ENCODE measurements around the gene FAM131B.
"Not testable (repeated sequence)": the region's sequence is repeated elsewhere in the genome, so short reads cannot be mapped to it uniquely, and the experiment has no call there.

FAM131B gene

DNA sequence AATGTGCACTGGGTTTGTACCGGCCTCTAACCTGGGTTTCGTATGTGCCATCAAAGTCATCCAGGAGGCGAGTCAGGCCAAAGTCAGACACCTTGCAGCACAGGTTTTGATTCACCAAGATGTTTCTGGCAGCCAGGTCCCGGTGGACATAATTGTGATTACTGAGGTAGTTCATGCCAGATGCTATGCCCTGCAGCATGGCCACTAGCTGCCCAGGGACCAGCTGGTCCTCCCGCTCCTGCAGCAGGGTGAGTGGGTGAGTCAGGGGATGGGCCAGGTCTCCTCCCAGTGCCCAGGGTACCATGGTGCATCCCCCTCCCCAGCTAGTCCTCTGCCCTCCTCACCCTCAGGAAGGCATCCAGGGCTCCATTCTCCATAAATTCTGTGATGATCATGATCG lies 32.3 kb upstream of the FAM131B start:
- DNase-seq: no peak

DNA sequence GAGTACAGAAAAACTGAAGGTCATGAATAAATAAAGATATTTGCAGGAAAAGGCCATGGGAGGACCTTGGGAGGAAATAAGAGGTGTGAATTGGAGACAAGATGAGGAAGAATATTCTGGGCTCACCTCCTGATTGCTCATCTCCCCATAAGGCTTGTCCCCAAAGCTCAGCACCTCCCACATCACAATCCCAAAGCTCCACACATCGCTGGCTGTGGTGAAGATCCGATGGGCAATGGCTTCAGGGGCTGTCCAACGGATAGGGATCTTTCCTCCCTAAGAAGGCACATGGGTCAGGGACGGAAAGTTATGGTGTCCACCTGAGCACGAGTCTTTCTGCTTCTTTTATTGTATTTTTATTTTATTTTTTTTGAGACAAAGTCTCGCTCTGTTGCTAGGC lies 31.6 kb upstream of the FAM131B start:
- DNase-seq: no peak

DNA sequence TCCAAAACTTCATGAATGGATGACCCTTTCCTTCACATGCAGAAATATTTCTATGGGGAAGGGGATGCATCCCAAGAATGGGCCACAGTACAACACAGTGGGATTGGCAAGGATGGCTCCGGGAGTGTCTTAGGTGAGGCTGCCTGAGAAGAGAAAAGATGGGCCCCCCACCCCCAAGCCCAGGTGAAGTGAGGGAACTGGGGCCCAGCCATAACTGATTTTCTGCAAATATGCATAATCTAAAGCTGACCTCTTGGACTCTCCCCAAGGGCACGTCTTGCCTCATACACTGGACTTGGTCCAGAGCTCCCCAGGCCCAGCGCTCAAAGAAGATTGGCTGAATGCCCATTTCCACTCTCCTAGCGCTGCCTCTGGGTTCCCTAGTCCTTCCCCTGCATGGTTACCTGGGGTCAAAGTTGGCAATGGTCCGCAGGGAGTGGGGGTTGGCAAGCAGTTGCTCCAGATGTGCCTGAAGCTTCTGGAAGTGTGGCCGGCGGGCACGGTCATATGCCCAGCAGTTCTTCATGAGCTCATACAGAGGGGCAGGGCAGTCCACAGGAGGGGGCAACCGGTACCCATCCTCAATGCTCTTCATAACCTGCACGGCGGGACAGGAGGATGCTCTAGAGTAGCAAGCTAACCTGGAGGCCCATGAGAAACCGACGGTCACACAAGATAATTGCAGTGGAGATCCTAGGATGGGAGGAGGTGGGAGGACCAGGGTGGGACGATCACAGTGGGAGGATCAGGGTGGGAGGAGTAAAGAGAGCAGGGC lies 30.9 kb upstream of the FAM131B start:
- no peak for DNase-seq

DNA sequence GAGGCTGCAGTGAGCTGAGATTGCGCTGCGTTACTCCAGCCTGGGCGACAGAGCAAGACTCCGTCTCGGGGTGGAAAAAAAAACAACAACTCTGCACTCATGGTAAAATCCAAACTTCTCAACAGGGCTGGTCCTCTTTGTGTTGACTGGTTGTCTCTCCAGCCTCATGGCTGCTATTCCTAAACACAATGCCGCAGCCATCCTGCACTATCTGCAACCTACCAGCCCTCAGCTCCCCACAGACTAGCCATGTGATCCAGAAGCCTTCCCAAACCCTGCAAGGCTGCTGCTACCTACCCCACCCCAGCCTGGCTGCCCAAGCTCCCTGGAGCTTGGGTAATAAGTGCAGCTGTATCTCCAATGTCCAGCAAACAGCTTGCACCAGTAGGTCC lies 30.4 kb upstream of the FAM131B start:
- DNase-seq: no peak

DNA sequence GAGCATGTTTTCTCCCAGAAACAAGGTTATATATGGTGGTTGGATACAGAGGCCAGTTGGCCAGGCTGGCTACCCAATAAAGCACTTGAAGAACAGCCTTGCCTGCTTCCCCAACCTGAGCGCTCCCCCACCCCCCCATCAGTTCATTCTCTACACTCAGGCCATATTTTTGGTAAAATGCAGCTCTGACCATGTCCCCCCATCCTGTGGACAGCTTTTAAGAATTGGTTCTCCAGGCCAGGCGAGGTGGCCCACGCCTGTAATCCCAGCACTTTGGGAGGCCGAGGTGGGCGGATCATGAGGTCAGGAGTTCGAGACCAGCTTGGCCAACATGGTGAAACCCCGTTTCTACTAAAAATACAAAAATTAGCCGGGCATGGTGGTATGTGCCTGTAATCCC lies 29.9 kb upstream of the FAM131B start:
- DNase-seq: not testable (repeated sequence)

DNA sequence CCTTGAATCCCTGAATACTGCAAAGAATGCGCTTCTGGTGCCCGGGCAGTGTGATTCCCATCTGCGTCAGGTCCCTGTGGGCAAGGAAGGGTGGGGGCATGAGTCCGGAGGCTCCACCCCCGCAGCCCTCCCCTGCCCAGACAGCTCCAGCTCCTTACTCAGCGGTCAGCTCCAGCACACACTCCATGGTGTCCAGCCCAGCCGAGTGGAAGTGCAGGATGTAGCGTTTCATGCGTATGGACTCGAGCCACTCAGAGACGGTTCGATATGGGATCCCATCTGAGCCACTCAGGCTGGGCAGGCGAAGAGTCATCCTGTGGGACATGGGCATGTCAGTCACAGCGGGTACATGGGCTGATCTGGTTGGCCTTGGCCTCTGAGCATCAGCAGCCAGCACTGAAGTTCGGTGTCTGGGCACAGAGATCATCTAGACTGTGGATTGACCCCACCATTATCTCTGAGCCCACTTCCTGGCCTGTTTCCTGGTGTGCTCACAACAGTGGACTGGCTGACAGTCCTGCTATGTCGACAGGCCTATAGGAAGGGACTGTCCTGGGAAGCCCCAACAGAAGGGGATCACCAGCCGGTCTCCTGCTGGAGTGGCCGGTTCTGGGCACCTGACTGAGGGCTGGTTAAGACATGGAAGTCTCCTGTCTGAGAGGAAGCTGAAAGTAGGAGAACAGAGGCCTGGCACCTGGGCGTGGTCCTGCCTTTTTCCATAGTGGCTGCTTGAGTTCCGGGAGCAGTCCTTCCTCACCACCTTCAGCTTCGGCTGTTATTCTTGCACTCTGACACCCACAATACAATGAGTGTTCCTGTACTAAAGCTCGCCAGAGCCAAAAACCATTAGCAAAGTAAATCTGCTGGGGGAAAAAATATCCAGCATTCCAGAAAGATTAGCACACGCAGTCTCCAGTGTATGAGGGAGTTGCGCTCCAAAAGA lies 29.2 kb upstream of the FAM131B start:
- no peak for DNase-seq

DNA sequence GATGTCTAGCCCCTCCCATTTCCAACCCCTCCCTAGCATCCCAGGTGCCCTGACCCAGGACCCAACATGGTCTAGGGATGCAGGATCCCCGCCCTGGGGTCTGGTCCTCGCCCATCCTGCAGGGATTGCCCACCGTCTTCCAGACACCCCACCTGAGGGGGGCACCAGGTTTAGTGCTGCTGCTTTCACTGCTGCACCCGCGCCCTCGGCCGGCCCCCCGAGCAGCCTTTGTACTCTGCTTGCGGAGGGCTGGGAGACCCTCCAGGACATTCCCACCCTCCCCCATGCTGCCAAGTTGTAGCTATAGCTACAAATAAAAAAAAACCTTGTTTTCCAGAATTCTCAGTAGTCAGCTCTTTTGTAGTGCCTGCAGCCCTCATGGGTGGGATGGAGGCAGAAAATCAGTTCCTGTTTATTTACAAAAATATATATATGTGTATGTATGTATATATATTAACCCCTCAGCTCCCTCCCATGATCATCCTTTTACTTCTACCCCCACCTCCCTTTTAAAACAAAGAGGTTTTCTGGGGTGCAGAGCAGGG lies 28.3 kb upstream of the FAM131B start:
- no peak for DNase-seq

DNA sequence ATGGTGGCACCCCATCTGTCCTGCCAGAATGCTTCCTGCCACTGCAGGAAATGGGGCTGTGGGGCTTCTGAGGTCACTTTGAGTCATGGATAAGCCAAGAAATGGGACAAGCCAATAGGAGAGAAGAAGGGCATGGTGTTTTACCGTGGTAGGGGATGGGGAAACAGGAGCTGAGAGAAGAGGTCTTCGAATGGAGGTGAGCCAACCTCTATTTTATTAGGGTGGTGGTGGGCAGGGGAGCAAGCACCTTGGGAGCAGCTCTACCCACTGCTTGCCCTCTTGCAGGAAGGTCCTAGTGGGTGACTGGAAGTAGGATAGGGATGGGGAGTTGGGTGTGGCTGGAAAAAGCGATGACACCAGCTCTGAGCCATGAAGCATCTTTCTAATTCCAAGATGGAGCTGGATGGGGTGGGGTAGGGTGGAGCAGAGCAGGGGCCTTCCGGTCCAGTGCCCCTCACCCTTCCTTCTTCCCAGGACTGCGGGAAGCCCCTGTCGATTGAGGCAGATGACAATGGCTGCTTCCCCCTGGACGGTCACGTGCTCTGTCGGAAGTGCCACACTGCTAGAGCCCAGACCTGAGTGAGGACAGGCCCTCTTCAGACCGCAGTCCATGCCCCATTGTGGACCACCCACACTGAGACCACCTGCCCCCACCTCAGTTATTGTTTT lies 27.7 kb upstream of the FAM131B start:
- DNase-seq: no peak

DNA sequence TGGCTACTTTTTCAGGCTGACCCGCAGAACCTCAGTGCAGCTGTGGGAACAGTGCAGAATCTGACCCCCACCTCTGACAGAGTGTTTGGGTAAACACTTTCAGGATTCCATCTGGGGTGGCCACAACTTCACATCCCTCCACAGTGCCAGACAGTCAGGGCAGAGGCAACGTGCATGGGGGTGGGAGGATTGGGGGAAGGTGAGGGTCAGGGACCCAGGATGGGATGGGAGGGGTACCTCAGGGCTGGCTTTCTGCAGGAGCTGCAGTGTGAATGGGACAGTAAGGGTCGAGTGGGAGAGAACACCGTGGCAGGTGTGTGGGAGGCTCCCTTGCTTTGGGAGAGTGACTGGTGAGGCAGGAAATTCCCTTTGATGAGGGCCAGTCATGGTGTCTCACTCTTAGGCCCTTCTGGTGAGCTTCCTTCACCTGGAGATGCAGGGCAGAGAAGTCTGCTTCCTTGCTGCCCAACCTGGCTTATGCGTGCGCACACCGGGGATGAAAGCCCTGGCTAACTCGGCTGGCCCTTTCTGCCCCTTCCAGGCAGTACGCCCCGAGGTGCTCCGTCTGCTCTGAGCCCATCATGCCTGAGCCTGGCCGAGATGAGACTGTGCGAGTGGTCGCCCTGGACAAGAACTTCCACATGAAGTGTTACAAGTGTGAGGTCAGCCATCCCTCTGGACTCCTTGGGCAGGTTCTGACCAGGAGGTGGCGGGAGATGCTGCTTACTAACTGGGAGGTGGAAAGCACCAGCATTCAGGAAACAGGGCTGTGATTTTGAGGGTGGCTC lies 27.0 kb upstream of the FAM131B start:
- no peak for DNase-seq

DNA sequence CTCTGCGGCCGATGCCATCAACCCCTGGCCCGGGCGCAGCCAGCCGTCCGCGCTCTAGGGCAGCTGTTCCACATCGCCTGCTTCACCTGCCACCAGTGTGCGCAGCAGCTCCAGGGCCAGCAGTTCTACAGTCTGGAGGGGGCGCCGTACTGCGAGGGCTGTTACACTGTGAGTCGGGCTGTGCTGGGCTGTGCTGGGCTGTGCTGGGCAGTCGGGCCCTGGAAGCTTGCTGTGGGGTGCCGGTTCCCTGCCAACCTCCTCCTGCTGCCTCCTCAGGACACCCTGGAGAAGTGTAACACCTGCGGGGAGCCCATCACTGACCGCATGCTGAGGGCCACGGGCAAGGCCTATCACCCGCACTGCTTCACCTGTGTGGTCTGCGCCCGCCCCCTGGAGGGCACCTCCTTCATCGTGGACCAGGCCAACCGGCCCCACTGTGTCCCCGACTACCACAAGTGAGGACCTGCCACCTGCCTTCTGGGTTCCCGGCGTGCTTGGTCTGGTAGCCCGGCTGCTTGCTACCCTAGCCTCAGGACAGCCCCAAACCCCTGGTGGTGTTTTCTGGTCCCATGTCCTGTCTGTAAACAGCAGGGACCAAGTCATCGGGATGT lies 26.1 kb upstream of the FAM131B start:
- DNase-seq: no peak

DNA sequence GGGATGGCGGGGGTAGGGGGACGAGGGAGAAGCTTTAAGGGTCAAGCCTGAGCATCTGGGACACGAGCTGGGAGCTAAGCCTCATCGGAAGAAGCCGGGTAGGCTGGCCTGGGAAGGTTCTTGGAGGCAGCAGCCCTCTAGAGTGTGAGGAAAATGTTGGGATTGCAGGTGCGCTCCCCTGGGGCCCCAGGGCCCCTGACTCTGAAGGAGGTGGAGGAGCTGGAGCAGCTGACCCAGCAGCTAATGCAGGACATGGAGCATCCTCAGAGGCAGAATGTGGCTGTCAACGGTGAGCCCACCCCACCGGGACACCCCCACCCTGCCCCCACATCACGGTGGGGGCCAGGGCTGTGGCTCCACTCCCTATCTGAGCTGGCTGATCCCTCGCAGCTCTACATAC lies 25.5 kb upstream of the FAM131B start:
- no peak for DNase-seq

DNA sequence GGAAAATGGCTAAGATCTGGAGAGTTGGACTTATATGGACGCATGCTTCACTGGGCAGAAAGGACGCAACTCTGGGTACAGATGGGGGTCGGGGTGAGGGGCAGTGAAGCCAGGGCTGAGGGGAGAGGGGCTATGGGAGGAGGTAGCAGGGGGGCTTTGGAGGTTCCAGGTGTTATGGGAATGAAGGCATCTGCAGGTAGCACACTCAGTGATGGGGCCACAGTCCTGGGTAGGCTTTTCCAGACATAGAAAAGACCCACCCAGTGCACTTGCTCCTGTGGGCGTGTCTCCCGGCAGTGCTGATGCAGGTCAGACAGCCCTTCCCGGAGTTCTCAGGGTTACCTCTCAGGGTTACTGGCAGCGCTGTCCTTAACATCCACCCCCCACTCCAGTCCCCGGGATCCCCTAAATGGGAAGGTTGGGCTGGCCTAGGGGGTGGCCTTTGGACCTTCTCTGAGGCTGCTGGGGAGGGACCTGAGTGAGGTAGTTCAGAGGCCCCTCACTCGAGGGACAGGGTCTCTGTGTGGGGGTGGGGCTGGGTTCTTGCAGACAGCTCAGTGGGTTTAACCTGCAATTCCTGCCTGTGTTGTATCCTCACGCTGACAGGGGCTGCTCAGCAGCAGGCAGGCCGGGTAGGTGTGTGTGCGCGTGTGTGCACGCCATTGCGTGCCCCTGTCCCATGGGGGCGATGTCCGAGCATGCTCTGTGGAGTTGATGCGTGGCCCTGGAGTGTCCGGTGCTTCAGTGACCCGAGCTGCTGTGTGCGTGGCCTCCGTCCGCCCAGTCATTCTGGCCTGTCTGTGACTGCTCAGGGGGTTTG lies 24.9 kb upstream of the FAM131B start:
- DNase-seq: no peak

DNA sequence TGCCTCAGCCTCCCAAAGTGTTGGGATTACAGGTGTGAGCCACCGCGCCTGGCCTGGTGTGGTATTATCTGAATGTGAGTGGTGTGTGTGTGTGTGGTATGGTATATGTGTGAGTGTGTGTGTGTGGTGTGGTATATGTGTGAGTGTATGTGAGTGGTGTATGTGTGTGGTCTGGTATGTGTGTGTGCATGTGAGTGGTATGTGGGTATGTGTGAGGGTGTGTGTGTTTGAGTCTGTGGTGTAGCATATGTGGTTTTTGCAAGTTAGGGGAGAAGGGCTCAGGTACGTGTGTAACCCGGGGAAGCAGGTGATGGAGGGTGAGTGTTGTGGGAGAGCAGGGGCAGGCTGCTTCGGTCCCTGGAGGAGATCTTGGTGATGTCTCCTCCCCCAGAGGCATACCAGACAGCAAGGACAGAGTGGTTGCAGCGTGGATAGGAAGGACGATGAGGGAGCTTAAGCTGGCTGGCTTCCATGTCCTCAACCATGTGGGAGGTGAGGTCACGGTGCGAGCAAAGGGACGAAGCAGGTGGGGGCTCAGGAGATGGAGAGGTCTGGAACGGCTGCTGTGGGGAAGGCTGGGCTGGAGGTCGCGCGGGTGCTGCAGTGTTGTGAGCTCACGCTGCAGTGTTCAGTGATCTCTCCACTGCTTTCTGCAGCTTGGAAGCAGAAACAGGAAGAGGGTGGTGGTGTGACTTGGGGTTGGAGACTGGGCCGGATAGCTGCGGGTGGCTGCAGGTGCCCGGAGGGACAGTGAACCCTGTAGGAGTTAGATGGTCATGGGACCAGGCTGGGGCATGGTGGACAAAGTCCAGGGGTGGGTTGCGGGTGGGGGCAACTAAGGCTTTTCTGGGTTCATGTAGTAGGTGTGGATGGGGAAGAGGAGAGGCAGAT lies 23.6 kb upstream of the FAM131B start:
- peak; percentile 81 for DNase-seq

DNA sequence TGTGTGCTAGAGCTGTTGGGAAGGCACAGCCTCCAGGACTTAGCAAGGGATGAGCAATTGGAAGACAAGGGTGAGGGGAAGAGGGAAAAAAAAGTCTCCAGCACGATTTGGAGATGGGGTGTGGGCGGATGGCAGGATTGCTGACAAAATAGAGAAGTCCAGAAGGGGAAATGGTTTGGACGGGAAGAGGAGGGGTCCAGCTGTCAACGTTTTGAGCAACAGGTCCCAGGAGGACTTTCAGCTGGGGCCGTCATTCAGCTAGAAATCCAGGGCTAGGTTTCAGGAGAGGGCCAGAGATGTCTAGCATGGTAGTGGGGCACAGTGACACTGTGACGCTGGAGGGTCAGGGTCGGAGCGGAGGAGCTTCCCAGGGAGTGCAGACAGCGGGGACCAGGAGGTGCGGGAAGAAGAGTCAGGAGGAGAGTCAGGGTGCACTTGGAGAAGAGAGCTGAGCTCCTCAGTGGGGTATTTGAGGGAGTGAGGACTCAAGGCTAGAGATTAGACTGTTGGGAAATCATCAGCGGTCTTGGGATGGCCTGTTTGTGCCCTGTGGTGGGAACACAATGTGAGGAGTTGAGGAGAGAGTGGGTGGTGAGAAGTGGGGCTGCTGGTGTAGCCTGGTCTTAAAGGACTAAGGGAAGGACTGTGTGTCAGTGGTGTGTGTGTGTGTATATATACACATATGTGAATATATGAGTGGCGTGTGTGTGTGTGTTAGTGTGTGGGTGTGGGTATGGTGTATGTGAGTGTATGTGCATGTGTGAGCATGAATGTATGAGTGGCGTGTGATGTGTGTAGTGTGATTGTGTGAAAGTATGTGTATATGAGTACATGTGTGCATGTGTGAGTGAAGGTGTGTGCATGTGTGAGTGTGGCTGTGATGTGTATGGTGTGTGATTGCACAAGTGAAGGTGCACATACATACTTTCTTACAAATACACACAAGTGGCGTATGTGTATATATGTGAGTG lies 22.4 kb upstream of the FAM131B start:
- DNase-seq: peak; percentile 74

DNA sequence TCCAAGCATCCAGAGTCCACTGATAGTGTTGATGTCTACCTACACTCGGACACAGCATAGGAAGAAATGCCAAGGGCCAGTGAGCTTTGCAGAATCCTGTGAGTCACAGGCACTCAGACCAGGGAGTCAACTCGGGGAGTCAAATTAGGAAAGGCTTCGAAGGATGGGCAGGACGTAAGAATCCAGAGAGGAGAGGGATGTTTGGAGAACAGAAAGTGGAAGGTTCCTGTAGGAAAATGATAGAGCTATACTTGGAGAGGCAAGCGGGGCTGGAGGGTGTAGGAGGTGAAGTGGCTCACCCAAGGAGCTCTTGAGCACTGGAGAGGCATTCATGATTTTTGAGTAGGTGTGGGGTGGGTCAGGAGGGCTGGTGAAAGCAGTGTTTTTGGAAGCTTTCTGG lies 21.6 kb upstream of the FAM131B start:
- DNase-seq: peak; percentile 21

DNA sequence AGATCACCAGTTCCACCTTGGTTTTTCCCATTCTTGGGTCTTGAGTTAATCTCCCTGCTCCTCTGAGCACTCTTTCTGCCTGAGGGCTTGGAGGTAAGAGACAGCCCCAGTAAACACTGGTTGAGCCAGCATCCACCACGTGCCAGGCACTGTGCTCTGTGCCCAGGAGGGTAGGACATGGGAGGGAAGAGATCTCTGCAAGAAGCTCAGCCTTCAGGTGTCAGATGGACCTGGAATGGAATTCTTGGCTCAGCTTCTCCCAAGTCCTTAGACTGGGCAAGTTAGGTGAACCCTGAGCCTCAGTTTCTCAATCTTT lies 21.1 kb upstream of the FAM131B start:
- DNase-seq: no peak

DNA sequence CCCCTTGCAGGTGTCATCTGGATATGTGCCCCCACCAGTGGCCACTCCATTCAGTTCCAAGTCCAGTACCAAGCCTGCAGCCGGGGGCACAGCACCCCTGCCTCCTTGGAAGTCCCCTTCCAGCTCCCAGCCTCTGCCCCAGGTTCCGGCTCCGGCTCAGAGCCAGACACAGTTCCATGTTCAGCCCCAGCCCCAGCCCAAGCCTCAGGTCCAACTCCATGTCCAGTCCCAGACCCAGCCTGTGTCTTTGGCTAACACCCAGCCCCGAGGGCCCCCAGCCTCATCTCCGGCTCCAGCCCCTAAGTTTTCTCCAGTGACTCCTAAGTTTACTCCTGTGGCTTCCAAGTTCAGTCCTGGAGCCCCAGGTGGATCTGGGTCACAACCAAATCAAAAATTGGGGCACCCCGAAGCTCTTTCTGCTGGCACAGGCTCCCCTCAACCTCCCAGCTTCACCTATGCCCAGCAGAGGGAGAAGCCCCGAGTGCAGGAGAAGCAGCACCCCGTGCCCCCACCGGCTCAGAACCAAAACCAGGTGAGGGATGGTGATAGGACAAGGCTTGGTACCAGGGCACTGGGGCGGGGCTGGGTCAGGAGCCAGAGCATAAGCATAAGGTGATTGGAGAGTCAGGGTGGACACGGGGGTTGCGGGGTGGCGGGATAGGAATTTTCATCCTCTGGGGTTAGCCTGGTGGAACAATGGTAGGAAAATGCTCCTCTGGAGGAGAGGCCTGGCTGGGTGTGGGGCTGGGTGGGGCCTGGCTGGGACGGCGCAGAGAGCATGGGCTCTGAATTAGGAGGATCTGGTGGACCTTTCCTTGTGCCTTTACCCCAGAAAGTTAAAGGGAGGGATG lies 20.5 kb upstream of the FAM131B start:
- no peak for DNase-seq
